HEK293 (cell line): ENCODE data around the gene CXADR.

Source experiments
- CTCF ChIA-PET: fragments of 350-600 bp; formaldehyde crosslinking; extraction: SDS; loops from one replicate; lab custom pipeline; 2021; ENCODE audit warnings: antibody characterized with exemption; lab: Yijun Ruan, JAX
- POLR2A ChIA-PET: fragments of 300-600 bp; formaldehyde crosslinking; extraction: SDS; loops from one replicate; lab custom pipeline; 2020; ENCODE audit warnings: antibody characterized with exemption, inconsistent platforms; lab: Yijun Ruan, JAX
- H3K27ac ChIP-seq: fragments of 200-500 bp; sonication (Bioruptor generic); 2 replicates; pipeline ENCODE4 v1.5.1; 2014; ENCODE audit warnings: low read depth, low read length, control low read depth, inconsistent platforms; ENCODE audit errors: extremely low read depth
- H3K36me3 ChIP-seq, 2 experiments: fragments of 200-500 bp in 1 of 2; sonication (Bioruptor generic) in 1 of 2; 1 replicate in 1 of 2; 2 replicates in 1 of 2; pipeline ENCODE4 v1.5.1; 2014 to 2017; ENCODE audit warnings: inconsistent platforms in 2 of 2, low read length in 2 of 2; ENCODE audit not compliant: control insufficient read depth in 2 of 2, insufficient read depth in 1 of 2
- H3K4me1 ChIP-seq: fragments of 200-500 bp; sonication (Bioruptor generic); 2 replicates; pipeline ENCODE4 v1.5.1; 2014; ENCODE audit warnings: mild to moderate bottlenecking, low read length, inconsistent platforms; ENCODE audit not compliant: control insufficient read depth, insufficient read depth
- H3K4me3 ChIP-seq: 2 replicates; pipeline ENCODE4 v1.5.1; 2011; ENCODE audit warnings: low read depth, mild to moderate bottlenecking, control low read depth, low read length, moderate library complexity
- H3K9me3 ChIP-seq: fragments of 200-500 bp; sonication (Bioruptor generic); 2 replicates; pipeline ENCODE4 v1.5.1; 2014; ENCODE audit warnings: low read depth, low read length, inconsistent platforms; ENCODE audit not compliant: control insufficient read depth, insufficient read depth
- GFI1B ChIP-seq: fragments of 450-650 bp; formaldehyde crosslinking; IDR thresholded peaks from 2 replicates; pipeline ENCODE4 v1.5.1; 2016; ENCODE audit warnings: missing biosample characterization, missing genetic modification characterization
- HOXA7 ChIP-seq: sonication (generic); formaldehyde crosslinking; IDR thresholded peaks from 2 replicates; pipeline ENCODE4 v1.8.1; 2022; ENCODE audit warnings: missing genetic modification reagents, borderline replicate concordance
- OSR2 ChIP-seq: fragments of 450-650 bp; formaldehyde crosslinking; IDR thresholded peaks from 2 replicates; pipeline ENCODE4 v1.5.1; 2016; ENCODE audit warnings: missing biosample characterization, missing genetic modification characterization
- SCRT1 ChIP-seq: fragments of 450-650 bp; formaldehyde crosslinking; IDR thresholded peaks from 2 replicates; pipeline ENCODE4 v1.5.1; 2016; ENCODE audit warnings: missing biosample characterization, missing genetic modification characterization, borderline replicate concordance
- SCRT2 ChIP-seq: fragments of 450-650 bp; formaldehyde crosslinking; IDR thresholded peaks from 2 replicates; pipeline ENCODE4 v1.5.1; 2016; ENCODE audit warnings: missing biosample characterization, missing genetic modification characterization
- YY1 ChIP-seq: fragments of 450-650 bp; formaldehyde crosslinking; IDR thresholded peaks from 2 replicates; pipeline ENCODE4 v1.5.1; 2018; ENCODE audit warnings: missing biosample characterization, missing genetic modification characterization
- ZFP69B ChIP-seq: fragments of 450-650 bp; formaldehyde crosslinking; IDR thresholded peaks from 2 replicates; pipeline ENCODE4 v1.5.1; 2016; ENCODE audit warnings: missing biosample characterization, missing genetic modification characterization
- ZNF112 ChIP-seq: fragments of 450-650 bp; formaldehyde crosslinking; IDR thresholded peaks from 2 replicates; pipeline ENCODE4 v1.5.0; 2017; ENCODE audit warnings: missing biosample characterization, missing genetic modification characterization
- ZNF121 ChIP-seq: fragments of 450-650 bp; formaldehyde crosslinking; IDR thresholded peaks from 2 replicates; pipeline ENCODE4 v1.5.1; 2016; ENCODE audit warnings: missing biosample characterization, missing genetic modification characterization
- ZNF138 ChIP-seq: fragments of 450-650 bp; formaldehyde crosslinking; IDR thresholded peaks from 2 replicates; pipeline ENCODE4 v1.5.1; 2016; ENCODE audit warnings: missing biosample characterization, missing genetic modification characterization, borderline replicate concordance
- ZNF19 ChIP-seq: fragments of 450-650 bp; formaldehyde crosslinking; IDR thresholded peaks from 2 replicates; pipeline ENCODE4; 2016; ENCODE audit warnings: missing biosample characterization, missing genetic modification characterization, low read depth
- ZNF211 ChIP-seq: fragments of 450-650 bp; formaldehyde crosslinking; IDR thresholded peaks from 2 replicates; pipeline ENCODE4 v1.5.1; 2016; ENCODE audit warnings: low read depth, missing biosample characterization, missing genetic modification characterization
- ZNF324 ChIP-seq: fragments of 450-650 bp; formaldehyde crosslinking; IDR thresholded peaks from 2 replicates; pipeline ENCODE4 v1.5.1; 2016; ENCODE audit warnings: missing biosample characterization, missing genetic modification characterization
- ZNF335 ChIP-seq: fragments of 450-650 bp; formaldehyde crosslinking; conservative IDR thresholded peaks from 2 replicates; pipeline ENCODE4 v1.5.1; 2016; ENCODE audit warnings: missing biosample characterization, missing genetic modification characterization
- ZNF394 ChIP-seq: fragments of 450-650 bp; formaldehyde crosslinking; IDR thresholded peaks from 2 replicates; pipeline ENCODE4 v1.5.1; 2016; ENCODE audit warnings: missing biosample characterization, missing genetic modification characterization, mild to moderate bottlenecking, moderate library complexity, borderline replicate concordance
- ZNF514 ChIP-seq: fragments of 450-650 bp; formaldehyde crosslinking; IDR thresholded peaks from 2 replicates; pipeline ENCODE4 v1.5.1; 2016; ENCODE audit warnings: missing biosample characterization, missing genetic modification characterization
- ZNF561 ChIP-seq: fragments of 450-650 bp; IDR thresholded peaks from 2 replicates; pipeline ENCODE4 v1.5.1; 2018; ENCODE audit warnings: missing biosample characterization, missing genetic modification characterization, borderline replicate concordance
- ZNF621 ChIP-seq: fragments of 450-650 bp; formaldehyde crosslinking; IDR thresholded peaks from 2 replicates; pipeline ENCODE4 v1.5.1; 2017; ENCODE audit warnings: missing biosample characterization, missing genetic modification characterization
- ZNF623 ChIP-seq: fragments of 450-650 bp; formaldehyde crosslinking; IDR thresholded peaks from 2 replicates; pipeline ENCODE4 v1.5.1; 2016; ENCODE audit warnings: missing biosample characterization, missing genetic modification characterization
- ZNF629 ChIP-seq: fragments of 450-650 bp; formaldehyde crosslinking; IDR thresholded peaks from 2 replicates; pipeline ENCODE4 v1.5.1; 2017; ENCODE audit warnings: missing biosample characterization, missing genetic modification characterization
- TF ChIP-seq, protein P1 (sequence below): fragments of 450-650 bp; formaldehyde crosslinking; IDR thresholded peaks from 2 replicates; pipeline ENCODE4 v1.5.1; 2016; ENCODE audit warnings: missing biosample characterization, missing genetic modification characterization, borderline replicate concordance
- TF ChIP-seq, protein P2 (sequence below): fragments of 450-650 bp; formaldehyde crosslinking; IDR thresholded peaks from 2 replicates; pipeline ENCODE4 v1.5.1; 2016; ENCODE audit warnings: missing biosample characterization, missing genetic modification characterization

The CXADR gene

DNA sequence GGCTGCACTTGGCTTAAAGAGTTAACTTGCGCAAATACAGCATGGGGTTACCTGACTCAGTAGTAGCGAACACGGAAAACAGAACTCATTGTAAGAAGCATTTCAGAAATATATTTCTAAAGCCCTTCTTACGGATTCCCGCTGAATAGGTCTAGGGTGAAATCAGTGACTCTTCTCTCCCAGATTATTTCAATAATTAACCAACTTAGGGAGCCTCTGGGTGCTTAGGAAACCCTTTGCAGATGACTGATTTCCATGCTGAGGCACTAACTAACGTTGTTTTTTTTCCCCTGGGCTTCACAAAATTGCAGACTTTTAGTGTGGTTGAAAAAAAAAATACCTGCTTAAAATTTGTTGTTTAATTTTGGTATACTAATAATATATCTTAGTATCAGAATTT, 59.6 kb downstream of the CXADR start:
- ChIA-PET CTCF (interaction anchor here (0.7 kb wide), 2 partner anchors 30 to 913 kb away, joined by 4 to 5 read pairs; no protein-coding TSS in a partner anchor), POLR2A (no interaction called here)
- peaks cover 19% of the 10 kb centered on the region for H3K4me1 ChIP-seq
- H3K9me3 ChIP-seq = no peaks in the 10 kb centered on the region
- peaks cover 0 to 6% of the 10 kb centered on the region in 2 experiments; a peak in 1 of 3 replicates for H3K36me3 ChIP-seq
- no peak overlapping the region for H3K4me3 ChIP-seq
- TF ChIP-seq ZNF112 (tag by site-specific recombination) (no peak), ZNF138 (no peak), ZNF629 (tag by site-specific recombination) (no peak)
- H3K27ac ChIP-seq = no peak overlapping the region

DNA sequence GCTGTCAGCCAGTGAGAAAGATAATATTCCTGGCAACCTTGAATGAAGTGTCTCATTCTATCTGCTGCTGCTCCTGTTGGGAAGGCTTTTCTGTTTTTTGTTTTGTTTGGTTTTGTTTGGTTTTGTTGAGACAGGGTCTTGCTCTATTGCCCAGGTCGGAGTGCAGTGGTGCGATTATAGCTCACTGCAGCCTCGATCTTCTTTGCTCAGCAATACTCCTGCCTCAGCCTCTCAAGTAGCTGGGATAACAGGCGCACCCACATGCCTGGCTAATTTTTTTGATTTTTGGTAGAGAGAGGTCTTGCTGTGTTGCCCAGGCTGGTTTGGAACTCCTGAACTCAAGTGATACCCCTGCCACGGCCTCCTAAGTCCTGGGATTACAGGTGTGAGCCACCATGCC, 62.2 kb downstream of the CXADR start:
- peaks cover 19% of the 10 kb centered on the region for H3K4me1 ChIP-seq
- no peaks in the 10 kb centered on the region for H3K9me3 ChIP-seq
- H3K36me3 ChIP-seq = no peaks in the 10 kb centered on the region
- TF ChIP-seq ZNF121 = peak; percentile 69
- no peak for TF ChIP-seq ZNF19 (tag by site-specific recombination)
- ChIA-PET CTCF (interaction anchor here (0.6 to 2.2 kb wide), 2 partner anchors 10 to 11 kb away, joined by 3 to 6 read pairs; no protein-coding TSS in a partner anchor), POLR2A (no interaction called here)
- H3K4me3 ChIP-seq = no peak overlapping the region
- no peak overlapping the region for H3K27ac ChIP-seq

DNA sequence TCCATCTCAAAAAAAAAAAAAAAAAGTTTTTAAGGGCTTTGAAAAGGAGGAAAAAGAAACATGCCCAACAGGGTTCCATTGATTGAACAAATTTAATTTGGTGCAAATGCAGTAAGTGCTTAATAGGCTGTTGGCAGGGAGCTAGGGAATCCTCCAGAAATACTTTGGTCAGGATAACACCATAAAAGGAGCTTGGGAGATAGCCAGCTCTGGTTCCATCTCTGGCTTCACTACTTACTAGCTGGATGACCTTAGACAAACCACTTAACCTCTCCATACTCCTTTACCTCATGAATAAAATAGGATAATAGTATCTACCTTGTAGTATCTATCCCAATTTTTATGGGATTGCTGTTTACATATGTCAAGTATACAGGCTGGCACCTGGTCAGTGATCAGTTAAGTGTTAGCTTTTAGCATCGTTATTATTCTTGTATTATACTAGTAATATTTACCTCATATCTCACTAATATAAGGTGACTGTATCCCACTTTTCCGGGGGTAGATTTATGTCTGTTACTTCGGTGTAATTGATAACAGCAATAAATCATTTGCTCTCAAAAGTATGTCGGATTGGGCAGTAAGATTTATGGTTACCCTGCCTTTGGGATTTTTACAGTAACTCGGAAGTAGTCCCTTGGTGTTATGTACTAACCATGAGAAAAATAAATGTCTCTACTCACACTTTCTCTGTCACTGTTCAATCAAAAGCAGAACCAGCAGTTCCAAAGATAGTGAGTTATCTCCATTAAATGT, 63.4 kb downstream of the CXADR start:
- ChIA-PET POLR2A (interaction anchor here (0.7 to 0.8 kb wide), 2 partner anchors 9 to 177 kb away, joined by 4 read pairs; no protein-coding TSS in a partner anchor), CTCF (interaction anchor here (0.5 to 2.2 kb wide), 6 partner anchors 9 to 190 kb away, joined by 3 to 6 read pairs (median 4); no protein-coding TSS in a partner anchor)
- 0 out of 2 replicates have a peak, but pooled peaks have one; percentile 15 for TF ChIP-seq OSR2 (tag by site-specific recombination)
- no peak for TF ChIP-seq ZNF324 (tag by site-specific recombination)
- no peak for TF ChIP-seq ZNF211
- 0 out of 2 replicates have a peak overlapping the region, but pooled peaks have one; percentile 35 for H3K27ac ChIP-seq
- H3K36me3 ChIP-seq = 0 out of 3 replicates have a peak, but pooled peaks cover 0 to 3% of the 10 kb centered on the region in 2 experiments
- H3K4me1 ChIP-seq = peaks cover 15% of the 10 kb centered on the region
- H3K9me3 ChIP-seq = no peaks in the 10 kb centered on the region
- no peak overlapping the region for H3K4me3 ChIP-seq

DNA sequence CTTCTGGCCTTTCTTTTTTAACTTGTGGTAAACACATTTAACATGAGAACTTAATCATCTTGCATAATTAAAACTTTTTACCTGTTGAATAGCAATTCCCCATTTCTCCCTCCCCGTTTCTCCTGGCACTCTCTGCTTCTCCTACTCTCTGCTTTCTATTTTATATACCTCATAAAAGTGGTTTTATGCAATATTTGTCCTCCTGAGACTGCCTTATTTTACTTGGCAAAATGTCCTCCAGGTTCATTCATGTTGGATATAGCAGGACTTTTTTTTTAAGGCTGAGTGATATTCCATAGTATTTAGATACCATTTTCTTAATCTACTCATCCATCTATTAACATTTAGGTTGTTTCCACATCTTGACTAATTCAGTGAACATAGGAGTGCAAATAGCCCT, 64.9 kb downstream of the CXADR start:
- Histone ChIP-seq H3K36me3 (0 out of 3 replicates have a peak, but pooled peaks cover 0 to 3% of the 10 kb centered on the region in 2 experiments), H3K27ac (no peak overlapping the region), H3K4me1 (peaks cover 15% of the 10 kb centered on the region), H3K9me3 (no peaks in the 10 kb centered on the region), H3K4me3 (no peak overlapping the region)
- TF ChIP-seq ZNF514 (tag by site-specific recombination) = no peak
- TF ChIP-seq ZNF621 (tag by site-specific recombination) = no peak
- TF ChIP-seq GFI1B (tag by site-specific recombination) = no peak
- TF ChIP-seq, protein P1, sequence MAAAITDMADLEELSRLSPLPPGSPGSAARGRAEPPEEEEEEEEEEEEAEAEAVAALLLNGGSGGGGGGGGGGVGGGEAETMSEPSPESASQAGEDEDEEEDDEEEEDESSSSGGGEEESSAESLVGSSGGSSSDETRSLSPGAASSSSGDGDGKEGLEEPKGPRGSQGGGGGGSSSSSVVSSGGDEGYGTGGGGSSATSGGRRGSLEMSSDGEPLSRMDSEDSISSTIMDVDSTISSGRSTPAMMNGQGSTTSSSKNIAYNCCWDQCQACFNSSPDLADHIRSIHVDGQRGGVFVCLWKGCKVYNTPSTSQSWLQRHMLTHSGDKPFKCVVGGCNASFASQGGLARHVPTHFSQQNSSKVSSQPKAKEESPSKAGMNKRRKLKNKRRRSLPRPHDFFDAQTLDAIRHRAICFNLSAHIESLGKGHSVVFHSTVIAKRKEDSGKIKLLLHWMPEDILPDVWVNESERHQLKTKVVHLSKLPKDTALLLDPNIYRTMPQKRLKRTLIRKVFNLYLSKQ (tag by site-specific recombination) = no peak
- no peak for TF ChIP-seq HOXA7 (CRISPR knock-in tag)
- TF ChIP-seq, protein P2, sequence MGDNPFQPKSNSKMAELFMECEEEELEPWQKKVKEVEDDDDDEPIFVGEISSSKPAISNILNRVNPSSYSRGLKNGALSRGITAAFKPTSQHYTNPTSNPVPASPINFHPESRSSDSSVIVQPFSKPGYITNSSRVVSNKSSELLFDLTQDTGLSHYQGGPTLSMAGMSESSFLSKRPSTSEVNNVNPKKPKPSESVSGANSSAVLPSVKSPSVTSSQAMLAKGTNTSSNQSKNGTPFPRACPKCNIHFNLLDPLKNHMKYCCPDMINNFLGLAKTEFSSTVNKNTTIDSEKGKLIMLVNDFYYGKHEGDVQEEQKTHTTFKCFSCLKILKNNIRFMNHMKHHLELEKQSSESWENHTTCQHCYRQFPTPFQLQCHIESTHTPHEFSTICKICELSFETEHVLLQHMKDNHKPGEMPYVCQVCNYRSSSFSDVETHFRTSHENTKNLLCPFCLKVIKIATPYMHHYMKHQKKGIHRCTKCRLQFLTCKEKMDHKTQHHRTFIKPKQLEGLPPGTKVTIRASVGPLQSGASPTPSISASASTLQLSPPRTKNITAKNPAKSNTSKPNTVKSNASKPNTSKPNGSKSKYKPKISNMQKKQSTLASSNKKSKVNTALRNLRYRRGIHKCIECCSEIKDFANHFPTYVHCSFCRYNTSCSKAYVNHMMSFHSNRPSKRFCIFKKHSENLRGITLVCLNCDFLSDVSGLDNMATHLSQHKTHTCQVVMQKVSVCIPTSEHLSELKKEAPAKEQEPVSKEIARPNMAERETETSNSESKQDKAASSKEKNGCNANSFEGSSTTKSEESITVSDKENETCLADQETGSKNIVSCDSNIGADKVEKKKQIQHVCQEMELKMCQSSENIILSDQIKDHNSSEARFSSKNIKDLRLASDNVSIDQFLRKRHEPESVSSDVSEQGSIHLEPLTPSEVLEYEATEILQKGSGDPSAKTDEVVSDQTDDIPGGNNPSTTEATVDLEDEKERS = no peak
- 0 out of 2 replicates have a peak, but pooled peaks have one; percentile 38 for TF ChIP-seq SCRT1 (tag by site-specific recombination)
- TF ChIP-seq SCRT2 (tag by site-specific recombination) = 0 out of 2 replicates have a peak, but pooled peaks have one; percentile 20
- TF ChIP-seq ZNF335 (tag by site-specific recombination) = no peak
- TF ChIP-seq ZNF623 (tag by site-specific recombination) = no peak
- no peak for TF ChIP-seq YY1 (tag by site-specific recombination)
- 0 out of 2 replicates have a peak, but pooled peaks have one; percentile 16 for TF ChIP-seq ZNF394 (tag by site-specific recombination)
- TF ChIP-seq ZFP69B (tag by site-specific recombination) = no peak
- no peak for TF ChIP-seq ZNF561 (tag by site-specific recombination)
- POLR2A ChIA-PET = no interaction called here
- CTCF ChIA-PET = no interaction called here
